CD14-positive monocyte (primary cell): Measurements from ENCODE around the gene STIM1. TPM values are rescaled to one million over a fixed set of nuclear protein-coding genes. Genes with fewer than 3 reads are reported as not detected.

ENCODE experiments used
- DNase-seq, 3 donors: peaks; one replicate each; pipeline ENCODE4 v3.0.0-alpha.2; 2011 to 2022
- H2AFZ ChIP-seq: 2 replicates; pipeline ENCODE4 v1.6.0; 2012; ENCODE audit warnings: mild to moderate bottlenecking, low read depth, low read length, inconsistent platforms; ENCODE audit not compliant: insufficient read depth, poor library complexity, severe bottlenecking
- H3K27ac ChIP-seq, 2 donors: 1 replicate in 1 of 2; 2 replicates in 1 of 2; pipeline ENCODE4 v1.5.1; 2012 to 2013; ENCODE audit warnings: low read length in 2 of 2, control low read depth in 1 of 2, inconsistent platforms in 1 of 2, low read depth in 1 of 2, mild to moderate bottlenecking in 1 of 2
- H3K27me3 ChIP-seq, 2 donors: one replicate each; pipeline versions ENCODE4 v1.6.0 to v1.6.1; 2011 to 2013; ENCODE audit warnings: low read length in 2 of 2; ENCODE audit not compliant: control insufficient read depth in 2 of 2, insufficient read depth in 2 of 2
- H3K36me3 ChIP-seq, 2 donors: replicated peaks in 1 of 2; 1 replicate in 1 of 2; 2 replicates in 1 of 2; pipeline versions ENCODE4 v1.5.1 to v1.6.1; 2012 to 2013; ENCODE audit warnings: low read length in 2 of 2, control low read depth in 1 of 2, inconsistent platforms in 1 of 2, mild to moderate bottlenecking in 1 of 2; ENCODE audit not compliant: insufficient read depth in 2 of 2, control insufficient read depth in 1 of 2
- H3K4me1 ChIP-seq, 2 donors: 1 replicate in 1 of 2; 2 replicates in 1 of 2; pipeline versions ENCODE4 v1.5.1 to v1.6.1; 2012 to 2013; ENCODE audit warnings: low read length in 2 of 2, control low read depth in 1 of 2, inconsistent platforms in 1 of 2, mild to moderate bottlenecking in 1 of 2, moderate library complexity in 1 of 2; ENCODE audit not compliant: insufficient read depth in 2 of 2, control insufficient read depth in 1 of 2
- H3K4me2 ChIP-seq: replicated peaks from 2 replicates; pipeline ENCODE3; 2012; ENCODE audit warnings: low read length, moderate library complexity, mild to moderate bottlenecking; ENCODE audit not compliant: poor library complexity, severe bottlenecking; ENCODE audit errors: extremely low read depth
- H3K4me3 ChIP-seq, 3 experiments: fragments of 200-600 bp in 1 of 3; sonication (generic) in 1 of 3; replicated peaks in 1 of 3; 1 replicate in 2 of 3; 2 replicates in 1 of 3; pipeline ENCODE4 v1.5.1; 2011 to 2013; ENCODE audit warnings: low read length in 3 of 3, mild to moderate bottlenecking in 3 of 3, control low read depth in 2 of 3, low read depth in 2 of 3, inconsistent platforms in 1 of 3, moderate library complexity in 1 of 3
- H3K79me2 ChIP-seq: 2 replicates; pipeline ENCODE4 v1.6.0; 2012; ENCODE audit warnings: mild to moderate bottlenecking, control low read depth, inconsistent platforms, low read length, moderate library complexity; ENCODE audit not compliant: insufficient read depth
- H3K9ac ChIP-seq: 2 replicates; pipeline ENCODE4 v1.6.0; 2017; ENCODE audit warnings: low read length, mild to moderate bottlenecking; ENCODE audit not compliant: insufficient read depth, poor library complexity, severe bottlenecking
- H3K9me3 ChIP-seq, 2 donors: replicated peaks in 1 of 2; 1 replicate in 1 of 2; 2 replicates in 1 of 2; pipeline versions ENCODE4 v1.5.1 to v1.6.1; 2012 to 2013; ENCODE audit warnings: low read length in 2 of 2, control low read depth in 1 of 2; ENCODE audit not compliant: control insufficient read depth in 1 of 2, insufficient read depth in 1 of 2
- H4K20me1 ChIP-seq: 2 replicates; pipeline ENCODE4 v1.6.0; 2012; ENCODE audit warnings: mild to moderate bottlenecking, low read length, control low read depth, moderate library complexity; ENCODE audit not compliant: insufficient read depth
- H3K27ac Mint-ChIP-seq, 7 donors: one replicate each; pipeline ENCODE4 v1.8.0; 2020; ENCODE audit warnings: mild to moderate bottlenecking in 7 of 7, mixed read lengths in 7 of 7, moderate library complexity in 6 of 7, inconsistent platforms in 2 of 7
- H3K27me3 Mint-ChIP-seq, 3 donors: one replicate each; pipeline ENCODE4 v1.8.0; 2021 to 2022; ENCODE audit warnings: low read depth in 3 of 3, mild to moderate bottlenecking in 3 of 3, mixed read lengths in 3 of 3, moderate library complexity in 3 of 3, inconsistent platforms in 1 of 3
- H3K36me3 Mint-ChIP-seq, 2 donors: one replicate each; pipeline ENCODE4 v1.8.0; 2020; ENCODE audit warnings: mixed read lengths in 2 of 2, inconsistent platforms in 1 of 2, mild to moderate bottlenecking in 1 of 2
- H3K4me1 Mint-ChIP-seq: one replicate; pipeline ENCODE4 v1.8.0; 2020; ENCODE audit warnings: mild to moderate bottlenecking, mixed read lengths
- H3K4me3 Mint-ChIP-seq, 2 donors: one replicate each; pipeline ENCODE4 v1.8.0; 2020; ENCODE audit warnings: mild to moderate bottlenecking in 2 of 2, mixed read lengths in 2 of 2, moderate library complexity in 1 of 2
- H3K9me3 Mint-ChIP-seq, 7 donors: one replicate each; pipeline ENCODE4 v1.8.0; 2020 to 2022; ENCODE audit warnings: mixed read lengths in 7 of 7, mild to moderate bottlenecking in 6 of 7, moderate library complexity in 6 of 7, inconsistent platforms in 2 of 7
- WGBS: methylation state at CpG from one replicate; pipeline ENCODE4 v1.1.5; 2013; ENCODE audit warnings: missing lambda C conversion rate; ENCODE audit not compliant: insufficient coverage; 5-methylcytosine and 5-hydroxymethylcytosine counted together
- intact Hi-C, 2 donors: fragments of 100-400 bp; cut with micrococcal nuclease; formaldehyde crosslinking; loops; one replicate each; pipeline versions ENCODE4 v1.15.0 to v1.15.1; 2023
- polyA plus RNA-seq, 3 donors: library from polyadenylated mRNA; depleted of rRNA in 1 of 3; unstranded in 2 of 3; stranded (reverse) in 1 of 3; fragments of 300-500 nt in 2 of 3; fragments of >200 nt in 1 of 3; fragmentation: Illumina TruSeq in 2 of 3; gene quantifications; 1 replicate in 2 of 3; 2 replicates in 1 of 3; pipeline ENCODE4 v1.2.3, GENCODE V29; 2012 to 2021
- TF ChIP-seq, protein P1 (sequence below): fragments of 200-600 bp; IDR thresholded peaks from one replicate; pipeline ENCODE4 v1.8.0; 2022; ENCODE audit warnings: antibody characterized with exemption, mild to moderate bottlenecking

Gene STIM1
- polyA plus RNA-seq, 3 donors: 14.0 to 68.6 (median 21.0) TPM

DNA sequence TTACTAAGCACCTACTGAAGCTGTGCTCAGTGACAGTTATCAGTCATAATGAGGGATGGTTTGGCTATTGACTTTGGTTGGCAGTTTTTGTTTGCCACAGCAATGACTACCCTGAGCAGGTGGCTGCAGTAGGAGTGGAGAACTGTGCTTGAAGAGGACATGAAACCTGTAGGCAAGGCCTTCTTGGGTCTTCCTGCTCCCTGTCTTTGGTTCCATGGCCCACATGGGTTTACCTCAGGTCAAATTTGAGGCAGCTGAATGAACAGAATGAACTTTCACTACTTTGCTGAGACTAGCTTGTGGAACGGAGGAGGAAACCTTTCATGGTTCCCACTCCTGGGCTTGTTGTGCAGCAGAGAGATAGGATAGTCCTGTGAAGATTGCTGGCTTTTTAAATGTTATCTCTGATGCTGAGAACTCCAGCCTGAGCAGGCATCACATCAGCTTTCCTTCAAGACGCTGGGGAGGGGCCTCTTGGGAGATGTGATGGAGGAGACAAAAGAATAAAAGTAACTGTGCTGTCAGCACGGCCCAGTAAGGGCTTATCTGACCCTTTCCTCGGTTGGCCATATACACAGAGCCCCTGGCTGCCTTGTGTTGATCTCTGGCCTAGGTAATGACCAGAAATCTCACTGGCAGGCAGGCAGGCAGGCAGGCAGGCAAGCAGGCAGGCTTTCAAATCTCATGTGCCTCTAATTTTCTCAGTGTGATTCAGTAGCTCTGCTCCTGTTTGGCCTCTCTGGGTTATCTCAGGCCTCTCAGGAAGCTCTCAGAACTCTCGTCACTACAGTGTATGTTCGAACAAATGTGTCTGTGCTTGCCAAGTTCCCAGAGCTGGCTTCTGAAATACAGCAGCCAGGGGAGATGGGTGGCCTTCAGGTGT lies 12.0 kb downstream of the STIM1 start:
- Histone ChIP-seq H3K4me2 (no peak overlapping the region), H3K36me3 (peaks cover 0 to 5% of the 10 kb centered on the region in 2 donors), H3K9ac (no peak overlapping the region), H3K27me3 (no peaks in the 10 kb centered on the region), H2AFZ (no peak overlapping the region), H4K20me1 (peaks cover 85% of the 10 kb centered on the region), H3K9me3 (no peaks in the 10 kb centered on the region), H3K4me1 (peaks cover 40 to 46% of the 10 kb centered on the region in 2 donors), H3K27ac (peak overlapping the region in 1 of 2 donors; percentile 89), H3K4me3 (no peak overlapping the region), H3K79me2 (peaks cover 100% of the 10 kb centered on the region)
- Mint-ChIP-seq H3K4me1 (peaks cover 65% of the 10 kb centered on the region), H3K9me3 (no peaks in the 10 kb centered on the region), H3K27ac (peak overlapping the region; percentile 12 to 89 (median 76)), H3K4me3 (no peak overlapping the region), H3K36me3 (peaks cover 0 to 12% of the 10 kb centered on the region in 2 donors), H3K27me3 (peaks cover 0 to 6% (median 3%) of the 10 kb centered on the region in 3 donors)
- TF ChIP-seq, protein P1, sequence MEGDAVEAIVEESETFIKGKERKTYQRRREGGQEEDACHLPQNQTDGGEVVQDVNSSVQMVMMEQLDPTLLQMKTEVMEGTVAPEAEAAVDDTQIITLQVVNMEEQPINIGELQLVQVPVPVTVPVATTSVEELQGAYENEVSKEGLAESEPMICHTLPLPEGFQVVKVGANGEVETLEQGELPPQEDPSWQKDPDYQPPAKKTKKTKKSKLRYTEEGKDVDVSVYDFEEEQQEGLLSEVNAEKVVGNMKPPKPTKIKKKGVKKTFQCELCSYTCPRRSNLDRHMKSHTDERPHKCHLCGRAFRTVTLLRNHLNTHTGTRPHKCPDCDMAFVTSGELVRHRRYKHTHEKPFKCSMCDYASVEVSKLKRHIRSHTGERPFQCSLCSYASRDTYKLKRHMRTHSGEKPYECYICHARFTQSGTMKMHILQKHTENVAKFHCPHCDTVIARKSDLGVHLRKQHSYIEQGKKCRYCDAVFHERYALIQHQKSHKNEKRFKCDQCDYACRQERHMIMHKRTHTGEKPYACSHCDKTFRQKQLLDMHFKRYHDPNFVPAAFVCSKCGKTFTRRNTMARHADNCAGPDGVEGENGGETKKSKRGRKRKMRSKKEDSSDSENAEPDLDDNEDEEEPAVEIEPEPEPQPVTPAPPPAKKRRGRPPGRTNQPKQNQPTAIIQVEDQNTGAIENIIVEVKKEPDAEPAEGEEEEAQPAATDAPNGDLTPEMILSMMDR: no peak
- WGBS: 86% methylated on average over 6 of the region's 6 CpGs
- intact Hi-C loops: no loop called here
- no peak for DNase-seq

DNA sequence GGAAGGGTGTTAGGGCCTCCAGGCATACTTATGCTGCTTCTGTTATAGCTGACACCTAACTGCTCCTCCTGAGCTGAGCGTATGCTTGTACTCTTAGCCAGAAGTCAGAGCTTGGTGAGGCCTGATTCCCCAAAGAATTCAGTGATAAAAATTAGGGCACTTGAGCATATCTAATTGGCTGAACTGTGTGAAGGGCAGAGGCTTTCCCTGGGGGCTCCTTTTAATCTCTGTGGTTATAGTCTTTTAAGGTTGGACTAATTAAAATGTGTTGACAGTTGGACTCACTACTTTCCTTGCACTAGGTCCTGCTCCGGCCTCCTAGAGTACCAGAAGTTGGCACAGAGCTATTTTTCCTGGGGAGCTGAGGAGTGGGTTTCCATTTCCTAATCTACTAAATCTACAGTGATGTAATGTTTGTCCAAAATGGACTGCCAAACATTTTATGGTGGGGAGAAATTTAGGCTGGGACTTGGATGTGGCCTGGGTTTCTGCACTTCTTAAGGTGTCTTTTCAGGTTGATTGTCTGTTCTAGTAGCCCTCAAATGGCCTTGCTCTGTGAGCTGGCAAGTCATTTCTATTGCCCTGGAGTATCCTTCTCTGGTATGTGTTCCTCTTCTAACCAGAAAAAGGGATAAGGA lies 18.4 kb downstream of the STIM1 start:
- peaks cover 0 to 3% (median 3%) of the 10 kb centered on the region in 3 donors for H3K27me3 Mint-ChIP-seq
- intact Hi-C loops: loop anchor here in 1 of 2 donors (2.0 kb wide), 1 partner anchor 15 kb away; no protein-coding TSS in a partner anchor
- H3K36me3 Mint-ChIP-seq: peaks cover 7 to 12% of the 10 kb centered on the region in 2 donors
- DNase-seq: no peak
- no peaks in the 10 kb centered on the region for H3K9me3 ChIP-seq
- H3K27me3 ChIP-seq: no peaks in the 10 kb centered on the region
- no peak overlapping the region for H3K4me2 ChIP-seq
- H3K79me2 ChIP-seq: peaks cover 99% of the 10 kb centered on the region
- no peak overlapping the region for H3K4me3 ChIP-seq
- no peak overlapping the region for H3K4me3 Mint-ChIP-seq
- no peak overlapping the region for H3K27ac ChIP-seq
- no peak overlapping the region for H2AFZ ChIP-seq
- no peak overlapping the region for H3K9ac ChIP-seq
- TF ChIP-seq, protein P1: no peak
- 100% methylated on average over 1 of the region's 2 CpGs for WGBS
- peaks cover 62% of the 10 kb centered on the region for H3K4me1 Mint-ChIP-seq
- peaks cover 93% of the 10 kb centered on the region for H4K20me1 ChIP-seq
- peak overlapping the region in 3 of 7 donors; percentile 32 to 67 (median 33) for H3K27ac Mint-ChIP-seq
- H3K36me3 ChIP-seq: peaks cover 0 to 8% of the 10 kb centered on the region in 2 donors
- peaks cover 23 to 39% of the 10 kb centered on the region in 2 donors for H3K4me1 ChIP-seq
- H3K9me3 Mint-ChIP-seq: no peaks in the 10 kb centered on the region
